Neural progenitor cell (in vitro differentiated cells): ENCODE data around the gene SETDB2. TPM values are rescaled to one million over a fixed set of nuclear protein-coding genes. Genes with fewer than 3 reads are reported as not detected.

ENCODE experiments used
- DNase-seq: peaks from one replicate; pipeline ENCODE4 v3.0.0-alpha.2; 2016; ENCODE audit warnings: low spot score
- H2AFZ ChIP-seq: fragments of 200-600 bp; sonication (generic); replicated peaks from 2 replicates; pipeline ENCODE4 v1.6.1; 2016; ENCODE audit warnings: antibody characterized with exemption
- H3F3A ChIP-seq: fragments of 200-600 bp; sonication (generic); 2 replicates; pipeline ENCODE4 v1.6.1; 2016; ENCODE audit warnings: antibody characterized with exemption, low read depth
- H3K27ac ChIP-seq: fragments of 200-600 bp; sonication (generic); 2 replicates; pipeline ENCODE4 v1.5.1; 2016; ENCODE audit warnings: mild to moderate bottlenecking
- H3K27me3 ChIP-seq: fragments of 200-600 bp; sonication (generic); 2 replicates; pipeline ENCODE4 v1.6.1; 2016; ENCODE audit warnings: mild to moderate bottlenecking, moderate library complexity
- H3K36me3 ChIP-seq: fragments of 200-600 bp; sonication (generic); 2 replicates; pipeline ENCODE4 v1.5.1; 2016
- H3K4me1 ChIP-seq: fragments of 200-600 bp; sonication (generic); 2 replicates; pipeline ENCODE4 v1.6.1; 2016; ENCODE audit warnings: mixed run types
- H3K4me2 ChIP-seq: fragments of 200-600 bp; sonication (generic); 2 replicates; pipeline ENCODE4 v1.6.1; 2016
- H3K4me3 ChIP-seq: fragments of 200-600 bp; sonication (generic); 2 replicates; pipeline ENCODE4 v1.5.1; 2016
- H3K79me2 ChIP-seq: fragments of 200-600 bp; sonication (generic); 2 replicates; pipeline ENCODE4 v1.6.1; 2016; ENCODE audit warnings: low read depth
- H3K9ac ChIP-seq: fragments of 200-600 bp; sonication (generic); 2 replicates; pipeline ENCODE4 v1.6.1; 2016
- H3K9me3 ChIP-seq: fragments of 200-600 bp; sonication (generic); 2 replicates; pipeline ENCODE4 v1.5.1; 2016; ENCODE audit warnings: low read depth
- H4K20me1 ChIP-seq: fragments of 200-600 bp; sonication (generic); 2 replicates; pipeline ENCODE4 v1.6.1; 2016; ENCODE audit warnings: low read depth
- H3K27ac Mint-ChIP-seq: 3 replicates; pipeline ENCODE4 v1.8.0; 2021; ENCODE audit warnings: mixed read lengths
- H3K27me3 Mint-ChIP-seq: 2 replicates; pipeline ENCODE4 v1.8.0; 2022; ENCODE audit warnings: low read depth, mild to moderate bottlenecking, inconsistent platforms, moderate library complexity, mixed read lengths; ENCODE audit not compliant: insufficient read depth
- H3K36me3 Mint-ChIP-seq: 3 replicates; pipeline ENCODE4 v1.8.0; 2021; ENCODE audit warnings: mixed read lengths
- H3K4me1 Mint-ChIP-seq: 3 replicates; pipeline ENCODE4 v1.8.0; 2021; ENCODE audit warnings: mixed read lengths
- H3K4me3 Mint-ChIP-seq: 3 replicates; pipeline ENCODE4 v1.8.0; 2021; ENCODE audit warnings: mild to moderate bottlenecking, moderate library complexity, mixed read lengths
- H3K9me3 Mint-ChIP-seq: 3 replicates; pipeline ENCODE4 v1.8.0; 2020; ENCODE audit warnings: mixed read lengths
- CTCF ChIP-seq: fragments of 200-600 bp; sonication (generic); IDR thresholded peaks from 2 replicates; pipeline ENCODE4 v1.5.1; 2017; ENCODE audit warnings: antibody characterized with exemption, mild to moderate bottlenecking
- EZH2 ChIP-seq: fragments of 200-600 bp; sonication (generic); IDR thresholded peaks from 2 replicates; pipeline ENCODE4 v1.6.1; 2017; ENCODE audit warnings: antibody characterized with exemption, mild to moderate bottlenecking, moderate library complexity
- EZH2phosphoT487 ChIP-seq: fragments of 200-600 bp; sonication (generic); IDR thresholded peaks from 2 replicates; pipeline ENCODE4 v1.6.1; 2017; ENCODE audit warnings: antibody characterized with exemption
- total RNA-seq: library from RNA; depleted of rRNA; stranded (reverse); fragments of >200 nt; gene quantifications from 2 replicates; pipeline ENCODE4 v1.2.3, GENCODE V29; 2015; ENCODE audit warnings: low replicate concordance

The SETDB2 gene
- total RNA-seq, 1 donor from 2014 or later: 9.5 TPM

DNA sequence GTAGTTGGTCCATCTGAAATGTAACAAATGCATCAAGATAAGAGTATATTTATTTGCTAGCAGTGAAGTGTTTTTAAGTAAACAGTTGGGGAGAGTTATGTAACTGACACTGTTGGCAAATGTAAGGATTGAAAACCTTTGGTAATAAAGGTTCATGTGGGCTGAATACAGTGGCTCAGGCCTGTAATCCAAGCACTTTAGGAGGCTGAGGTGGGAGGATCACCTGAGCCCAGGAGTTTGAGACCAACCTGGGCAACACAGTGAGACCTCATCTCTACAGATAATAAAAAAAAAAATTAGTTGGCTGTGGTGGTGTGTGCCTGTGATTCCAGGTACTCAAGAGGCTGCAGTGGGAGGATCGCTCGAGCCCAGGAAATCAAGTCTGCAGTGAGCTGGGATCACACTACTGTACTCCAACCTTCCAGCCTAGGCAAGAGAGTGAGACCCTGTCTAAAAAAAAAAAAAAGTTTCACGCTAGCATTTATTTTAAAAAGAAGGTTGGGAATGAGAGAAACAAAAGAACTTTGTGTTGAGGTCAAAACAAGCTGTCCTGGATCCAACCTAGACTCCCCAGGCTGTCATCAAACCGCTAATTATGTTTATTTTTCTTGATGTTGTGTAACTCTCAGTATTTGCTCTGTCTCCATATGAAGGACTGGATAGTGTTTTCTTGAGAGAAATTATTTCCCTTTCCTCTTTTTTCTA is 20.7 kb downstream of the SETDB2 start:
- no peak overlapping the region for H2AFZ ChIP-seq
- Mint-ChIP-seq H3K27me3 (no peaks in the 10 kb centered on the region), H3K4me1 (no peaks in the 10 kb centered on the region), H3K9me3 (peaks cover 11% of the 10 kb centered on the region), H3K36me3 (peaks cover 34% of the 10 kb centered on the region), H3K27ac (no peak overlapping the region), H3K4me3 (no peak overlapping the region)
- peaks cover 17% of the 10 kb centered on the region for H3K36me3 ChIP-seq
- no peak for DNase-seq
- TF ChIP-seq EZH2: no peak
- TF ChIP-seq CTCF: no peak
- no peak for TF ChIP-seq EZH2phosphoT487
- no peaks in the 10 kb centered on the region for H3K79me2 ChIP-seq
- H3K4me1 ChIP-seq: no peaks in the 10 kb centered on the region
- H3K4me3 ChIP-seq: no peak overlapping the region
- no peak overlapping the region for H3K9ac ChIP-seq
- no peak overlapping the region for H3K4me2 ChIP-seq
- H3K27ac ChIP-seq: no peak overlapping the region
- H3F3A ChIP-seq: no peaks in the 10 kb centered on the region
- H3K27me3 ChIP-seq: no peaks in the 10 kb centered on the region
- no peaks in the 10 kb centered on the region for H3K9me3 ChIP-seq
- H4K20me1 ChIP-seq: no peaks in the 10 kb centered on the region

DNA sequence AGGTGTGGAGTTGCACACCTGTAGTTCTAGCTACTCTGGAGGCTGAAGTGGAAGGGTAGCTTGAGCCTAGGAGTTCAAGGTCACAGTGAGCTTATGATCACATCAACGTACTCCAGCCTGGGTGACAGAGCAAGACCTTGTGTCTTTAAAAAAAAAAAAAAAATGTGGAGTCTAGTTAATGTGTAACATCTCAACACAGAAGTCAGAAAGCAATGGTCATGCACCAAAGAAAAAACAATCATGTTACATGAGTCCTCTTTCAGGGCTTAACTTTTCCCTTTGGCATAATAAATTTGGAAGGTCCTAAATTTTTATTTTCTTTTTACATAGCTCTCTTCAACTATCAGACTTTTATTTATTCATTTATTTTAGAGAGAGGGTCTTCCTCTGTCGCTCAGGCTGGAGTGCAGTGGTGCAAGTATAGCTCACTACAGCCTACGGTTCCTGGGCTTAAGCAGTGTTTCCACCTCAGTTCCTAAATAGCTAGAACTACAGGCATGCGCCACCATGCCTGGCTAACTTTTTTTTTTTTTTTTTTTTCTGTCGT is 22.3 kb downstream of the SETDB2 start:
- no peaks in the 10 kb centered on the region for H3K27me3 Mint-ChIP-seq
- H2AFZ ChIP-seq: no peak overlapping the region
- peaks cover 14% of the 10 kb centered on the region for H3K36me3 ChIP-seq
- no peak overlapping the region for H3K4me3 Mint-ChIP-seq
- no peaks in the 10 kb centered on the region for H3K9me3 ChIP-seq
- H3K9me3 Mint-ChIP-seq: peaks cover 11% of the 10 kb centered on the region
- TF ChIP-seq EZH2: no peak
- TF ChIP-seq CTCF: no peak
- no peak for TF ChIP-seq EZH2phosphoT487
- H3F3A ChIP-seq: no peaks in the 10 kb centered on the region
- no peak overlapping the region for H3K9ac ChIP-seq
- H3K4me3 ChIP-seq: no peak overlapping the region
- DNase-seq: no peak
- no peaks in the 10 kb centered on the region for H4K20me1 ChIP-seq
- H3K36me3 Mint-ChIP-seq: peaks cover 32% of the 10 kb centered on the region
- H3K4me1 ChIP-seq: no peaks in the 10 kb centered on the region
- no peak overlapping the region for H3K27ac Mint-ChIP-seq
- H3K79me2 ChIP-seq: no peaks in the 10 kb centered on the region
- H3K27me3 ChIP-seq: no peaks in the 10 kb centered on the region
- no peaks in the 10 kb centered on the region for H3K4me1 Mint-ChIP-seq
- no peak overlapping the region for H3K27ac ChIP-seq
- H3K4me2 ChIP-seq: no peak overlapping the region

- no peaks in the 10 kb centered on the region for H3K4me1 Mint-ChIP-seq
- no peak for DNase-seq
- TF ChIP-seq CTCF (no peak), EZH2phosphoT487 (no peak), EZH2 (no peak)
- Histone ChIP-seq H4K20me1 (no peaks in the 10 kb centered on the region), H3K9ac (no peak overlapping the region), H3K79me2 (no peaks in the 10 kb centered on the region), H3K9me3 (no peaks in the 10 kb centered on the region), H2AFZ (no peak overlapping the region), H3F3A (no peaks in the 10 kb centered on the region), H3K4me1 (no peaks in the 10 kb centered on the region), H3K27me3 (no peaks in the 10 kb centered on the region), H3K4me2 (no peak overlapping the region), H3K36me3 (peaks cover 5% of the 10 kb centered on the region), H3K4me3 (no peak overlapping the region), H3K27ac (no peak overlapping the region)
- H3K4me3 Mint-ChIP-seq: no peak overlapping the region
- no peaks in the 10 kb centered on the region for H3K9me3 Mint-ChIP-seq
- no peaks in the 10 kb centered on the region for H3K27me3 Mint-ChIP-seq
- no peak overlapping the region for H3K27ac Mint-ChIP-seq
- peaks cover 5% of the 10 kb centered on the region for H3K36me3 Mint-ChIP-seq
Observed at GRCh38 chr13:49472186-49472585, 28.1 kb downstream of the SETDB2 start.
